Thoracic aorta (tissue), 2 donors: ENCODE measurements around the gene PPP5C. TPM values are rescaled to one million over a fixed set of nuclear protein-coding genes. Genes with fewer than 3 reads are reported as not detected.
A peak's percentile ranks its signal among the peaks of the same experiment; 100 is the strongest.

ENCODE experiments used
- ATAC-seq: fragments of 150-250 bp; one replicate; pipeline ENCODE4 v1.8.0; 2017; ENCODE audit warnings: low read depth; ENCODE audit not compliant: insufficient number of reproducible peaks, low FRiP score
- DNase-seq: peaks from one replicate; pipeline ENCODE4 v3.0.0-alpha.2; 2020; ENCODE audit warnings: low spot score
- H3K27ac ChIP-seq, 2 donors: fragments of 200-600 bp; sonication (generic); 1 replicate in 1 of 2; 2 replicates in 1 of 2; pipeline ENCODE4 v1.5.1; 2016; ENCODE audit warnings: mild to moderate bottlenecking in 2 of 2, moderate library complexity in 2 of 2
- H3K27me3 ChIP-seq: fragments of 200-600 bp; sonication (generic); replicated peaks from 2 replicates; pipeline ENCODE4 v1.6.0; 2016; ENCODE audit warnings: mild to moderate bottlenecking; ENCODE audit not compliant: insufficient read depth
- H3K36me3 ChIP-seq: fragments of 200-600 bp; sonication (generic); one replicate; pipeline ENCODE4 v1.5.1; 2016
- H3K4me1 ChIP-seq, 2 donors: fragments of 200-600 bp; sonication (generic); 1 replicate in 1 of 2; 2 replicates in 1 of 2; pipeline versions ENCODE4 v1.5.1 to v1.6.0; 2016; ENCODE audit warnings: low read depth in 2 of 2, mild to moderate bottlenecking in 1 of 2; ENCODE audit not compliant: control insufficient read depth in 1 of 2
- H3K4me3 ChIP-seq: fragments of 200-600 bp; sonication (generic); 2 replicates; pipeline ENCODE4 v1.5.1; 2016; ENCODE audit warnings: mild to moderate bottlenecking
- H3K9me3 ChIP-seq: fragments of 200-600 bp; sonication (generic); 2 replicates; pipeline ENCODE4 v1.5.1; 2016
- CTCF ChIP-seq: fragments of 200-600 bp; sonication (generic); IDR thresholded peaks from one replicate; pipeline ENCODE4 v1.5.1; 2019; ENCODE audit warnings: antibody characterized with exemption
- total RNA-seq, 2 donors: library from RNA; depleted of rRNA; stranded (reverse); fragments of >200 nt; gene quantifications; one replicate each; pipeline versions ENCODE4 v1.1.0 to v1.2.3, GENCODE V29; 2016

PPP5C gene
- total RNA-seq, 2 donors from 2014 or later = 60.6 to 107 TPM

- Histone ChIP-seq H3K9me3 (no peaks in the 10 kb centered on the region), H3K4me3 (no peak overlapping the region), H3K27ac (peak overlapping the region; percentile 16 to 67), H3K27me3 (no peaks in the 10 kb centered on the region), H3K36me3 (peaks cover 17% of the 10 kb centered on the region), H3K4me1 (peaks cover 35 to 66% of the 10 kb centered on the region in 2 donors)
- TF ChIP-seq CTCF = no peak
- ATAC-seq = no peak
- no peak for DNase-seq
Observed at GRCh38 chr19:46376241-46377153, 29.6 kb downstream of the PPP5C start.

GRCh38 chr19:46378268-46378667, 31.4 kb downstream of the PPP5C start:
- TF ChIP-seq CTCF = no peak
- Histone ChIP-seq H3K4me3 (peak overlapping the region; percentile 16), H3K27me3 (no peaks in the 10 kb centered on the region), H3K36me3 (peaks cover 27% of the 10 kb centered on the region), H3K27ac (peak overlapping the region; percentile 66 to 67), H3K4me1 (peaks cover 29 to 50% of the 10 kb centered on the region in 2 donors), H3K9me3 (no peaks in the 10 kb centered on the region)
- ATAC-seq = no peak
- no peak for DNase-seq

- H3K27me3 ChIP-seq = no peaks in the 10 kb centered on the region
- H3K4me1 ChIP-seq = peaks cover 20 to 35% of the 10 kb centered on the region in 2 donors
- TF ChIP-seq CTCF = no peak
- ATAC-seq (no peak), DNase-seq (no peak)
- H3K4me3 ChIP-seq = no peak overlapping the region
- peaks cover 40% of the 10 kb centered on the region for H3K36me3 ChIP-seq
- peak overlapping the region; percentile 51 to 67 for H3K27ac ChIP-seq
- no peaks in the 10 kb centered on the region for H3K9me3 ChIP-seq
Observed at GRCh38 chr19:46380690-46381089, 33.8 kb downstream of the PPP5C start.

- DNase-seq (no peak), ATAC-seq (no peak)
- peaks cover 20 to 35% of the 10 kb centered on the region in 2 donors for H3K4me1 ChIP-seq
- no peak for TF ChIP-seq CTCF
- no peak overlapping the region for H3K4me3 ChIP-seq
- H3K27ac ChIP-seq = peak overlapping the region; percentile 7 to 11
- no peaks in the 10 kb centered on the region for H3K27me3 ChIP-seq
- H3K9me3 ChIP-seq = no peaks in the 10 kb centered on the region
- H3K36me3 ChIP-seq = peaks cover 33% of the 10 kb centered on the region
Observed at GRCh38 chr19:46381346-46381745, 34.5 kb downstream of the PPP5C start.

GRCh38 chr19:46381756-46382345, 35.0 kb downstream of the PPP5C start:
- DNase-seq = no peak
- Histone ChIP-seq H3K9me3 (no peaks in the 10 kb centered on the region), H3K4me1 (peaks cover 20 to 35% of the 10 kb centered on the region in 2 donors), H3K36me3 (peaks cover 28% of the 10 kb centered on the region), H3K4me3 (no peak overlapping the region), H3K27ac (peak overlapping the region; percentile 7 to 11), H3K27me3 (no peaks in the 10 kb centered on the region)
- no peak for TF ChIP-seq CTCF
- ATAC-seq = no peak
